ENCODE measurements around the gene CNNM3. TPM values are rescaled to one million over a fixed set of nuclear protein-coding genes. Genes with fewer than 3 reads are reported as not detected.

The CNNM3 gene
- total RNA-seq, 1 donor from 2014 or later: 14.7 TPM

DNA sequence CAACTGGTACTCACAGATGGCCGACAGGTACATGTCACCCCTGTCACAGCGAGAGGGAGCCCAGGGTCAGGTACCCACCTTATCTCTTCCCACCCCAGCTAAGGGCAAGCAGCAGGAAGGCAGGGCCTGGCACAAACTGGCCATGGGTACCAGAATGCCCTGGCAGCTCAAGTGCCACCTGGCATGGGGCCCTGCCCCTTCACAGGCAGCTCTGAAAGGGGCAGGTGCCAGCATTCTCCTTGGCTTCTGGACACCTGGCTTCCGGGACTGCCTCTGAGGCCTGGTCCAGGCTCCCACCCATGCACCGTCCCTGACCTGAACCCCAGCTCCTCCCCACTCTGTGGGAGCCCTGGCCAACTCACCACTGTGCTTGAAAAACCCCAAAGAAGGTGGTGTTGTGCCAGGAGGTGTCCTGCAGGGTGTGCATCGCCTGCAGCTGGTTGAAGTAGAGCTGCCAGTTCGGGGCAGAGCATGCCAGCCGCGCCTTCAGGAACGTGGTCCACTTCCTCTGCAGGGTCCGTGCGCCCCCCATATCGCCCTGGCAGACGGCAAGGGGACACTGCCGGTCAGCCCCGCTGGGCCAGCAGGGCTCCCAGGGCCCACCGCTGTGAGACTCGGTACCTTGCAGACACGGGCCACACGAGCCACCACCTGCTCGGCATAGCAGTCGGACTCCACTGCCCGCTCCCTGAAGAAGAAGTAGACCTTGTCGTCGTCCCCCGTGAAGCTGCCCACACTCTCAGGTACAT lies 48.4 kb downstream of the CNNM3 start:
- TF ChIP-seq, protein P1, sequence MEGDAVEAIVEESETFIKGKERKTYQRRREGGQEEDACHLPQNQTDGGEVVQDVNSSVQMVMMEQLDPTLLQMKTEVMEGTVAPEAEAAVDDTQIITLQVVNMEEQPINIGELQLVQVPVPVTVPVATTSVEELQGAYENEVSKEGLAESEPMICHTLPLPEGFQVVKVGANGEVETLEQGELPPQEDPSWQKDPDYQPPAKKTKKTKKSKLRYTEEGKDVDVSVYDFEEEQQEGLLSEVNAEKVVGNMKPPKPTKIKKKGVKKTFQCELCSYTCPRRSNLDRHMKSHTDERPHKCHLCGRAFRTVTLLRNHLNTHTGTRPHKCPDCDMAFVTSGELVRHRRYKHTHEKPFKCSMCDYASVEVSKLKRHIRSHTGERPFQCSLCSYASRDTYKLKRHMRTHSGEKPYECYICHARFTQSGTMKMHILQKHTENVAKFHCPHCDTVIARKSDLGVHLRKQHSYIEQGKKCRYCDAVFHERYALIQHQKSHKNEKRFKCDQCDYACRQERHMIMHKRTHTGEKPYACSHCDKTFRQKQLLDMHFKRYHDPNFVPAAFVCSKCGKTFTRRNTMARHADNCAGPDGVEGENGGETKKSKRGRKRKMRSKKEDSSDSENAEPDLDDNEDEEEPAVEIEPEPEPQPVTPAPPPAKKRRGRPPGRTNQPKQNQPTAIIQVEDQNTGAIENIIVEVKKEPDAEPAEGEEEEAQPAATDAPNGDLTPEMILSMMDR (IDR thresholded peaks at IDR 0.05; ENCODE audit: unreplicated experiment): no peak
- Mint-ChIP-seq H3K4me3 (ENCODE audit: unreplicated experiment) (no peak overlapping the region), H3K4me1 (ENCODE audit: unreplicated experiment) (peaks cover 52% of the 10 kb centered on the region), H3K27ac (ENCODE audit: unreplicated experiment) (no peak overlapping the region), H3K36me3 (ENCODE audit: low read depth, unreplicated experiment) (peaks cover 39% of the 10 kb centered on the region), H3K9me3 (ENCODE audit: unreplicated experiment) (no peaks in the 10 kb centered on the region), H3K27me3 (ENCODE audit: unreplicated experiment) (peaks cover 16% of the 10 kb centered on the region)
- DNase-seq (ENCODE audit: low spot score): no peak

DNA sequence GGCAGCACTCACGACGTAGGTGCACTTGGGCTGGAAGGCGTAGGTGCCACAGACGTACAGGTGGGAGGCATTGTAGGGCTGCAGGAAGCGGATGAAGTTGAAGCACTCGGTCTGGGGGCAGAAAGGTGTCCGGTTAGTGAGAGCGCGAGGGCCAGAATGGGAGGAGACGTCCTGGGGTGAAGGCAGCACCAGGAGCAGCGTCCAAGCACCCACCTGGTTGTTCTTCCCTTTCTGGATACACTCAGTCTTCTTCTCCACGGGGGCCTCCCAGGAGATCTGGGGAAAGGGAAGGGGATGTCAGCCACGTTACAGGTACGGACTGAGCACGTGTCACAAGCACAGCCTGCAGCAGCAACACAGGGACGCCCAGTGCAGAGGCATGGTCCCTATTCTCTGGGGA lies 49.6 kb downstream of the CNNM3 start:
- H3K4me3 Mint-ChIP-seq (ENCODE audit: unreplicated experiment): peak overlapping the region; percentile 97
- H3K27ac Mint-ChIP-seq (ENCODE audit: unreplicated experiment): peak overlapping the region; percentile 84
- H3K9me3 Mint-ChIP-seq (ENCODE audit: unreplicated experiment): no peaks in the 10 kb centered on the region
- H3K36me3 Mint-ChIP-seq (ENCODE audit: low read depth, unreplicated experiment): peaks cover 38% of the 10 kb centered on the region
- no peak for DNase-seq (ENCODE audit: low spot score)
- peaks cover 17% of the 10 kb centered on the region for H3K27me3 Mint-ChIP-seq (ENCODE audit: unreplicated experiment)
- peaks cover 44% of the 10 kb centered on the region for H3K4me1 Mint-ChIP-seq (ENCODE audit: unreplicated experiment)
- TF ChIP-seq, protein P1 (IDR thresholded peaks at IDR 0.05; ENCODE audit: unreplicated experiment): no peak

DNA sequence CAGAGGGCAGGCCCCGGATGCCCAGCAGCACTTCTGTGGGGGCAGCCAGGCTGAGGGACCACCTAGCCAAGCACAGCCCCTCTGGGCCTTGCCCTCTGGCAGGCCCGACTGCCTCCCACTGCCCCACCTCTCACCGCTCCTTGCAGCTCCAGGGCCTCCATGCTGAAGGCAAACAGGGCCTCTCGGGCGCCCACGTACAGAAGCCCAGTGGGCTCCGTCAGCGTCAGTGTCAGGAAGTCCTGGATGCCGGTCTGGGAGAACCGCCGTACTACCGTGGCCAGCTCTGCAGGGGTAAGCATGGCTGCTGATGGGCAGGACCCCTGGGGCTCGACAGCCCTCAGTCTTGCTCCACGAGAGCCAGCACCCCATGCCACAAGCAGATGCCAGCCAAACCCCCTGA lies 50.1 kb downstream of the CNNM3 start:
- TF ChIP-seq, protein P1 (IDR thresholded peaks at IDR 0.05; ENCODE audit: unreplicated experiment): no peak
- peaks cover 43% of the 10 kb centered on the region for H3K36me3 Mint-ChIP-seq (ENCODE audit: low read depth, unreplicated experiment)
- H3K9me3 Mint-ChIP-seq (ENCODE audit: unreplicated experiment): no peaks in the 10 kb centered on the region
- peak overlapping the region; percentile 97 for H3K4me3 Mint-ChIP-seq (ENCODE audit: unreplicated experiment)
- no peak for DNase-seq (ENCODE audit: low spot score)
- no peak overlapping the region for H3K27ac Mint-ChIP-seq (ENCODE audit: unreplicated experiment)
- peaks cover 49% of the 10 kb centered on the region for H3K4me1 Mint-ChIP-seq (ENCODE audit: unreplicated experiment)
- H3K27me3 Mint-ChIP-seq (ENCODE audit: unreplicated experiment): peaks cover 17% of the 10 kb centered on the region

DNA sequence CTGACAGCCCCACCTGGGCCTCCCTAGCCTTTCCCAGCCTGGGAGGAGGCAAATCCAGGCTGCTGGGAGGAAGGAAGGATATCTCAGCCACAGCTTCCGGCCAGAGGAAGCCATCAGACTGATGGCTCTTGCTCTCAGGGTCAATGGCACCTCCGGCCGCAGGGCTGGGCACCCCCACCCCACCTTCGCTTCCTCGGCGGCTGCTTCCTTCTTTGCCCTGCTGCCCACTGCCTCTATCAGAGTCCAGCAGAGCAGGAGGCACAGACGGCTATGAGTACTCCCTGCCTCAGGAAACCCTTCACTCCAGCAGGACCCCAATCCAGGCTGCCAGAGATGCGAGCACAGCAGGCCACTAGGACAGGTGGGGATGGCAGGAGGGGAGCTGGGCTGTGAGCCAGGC lies 50.5 kb downstream of the CNNM3 start:
- Mint-ChIP-seq H3K4me3 (ENCODE audit: unreplicated experiment) (peak overlapping the region; percentile 97), H3K9me3 (ENCODE audit: unreplicated experiment) (no peaks in the 10 kb centered on the region), H3K27me3 (ENCODE audit: unreplicated experiment) (peaks cover 20% of the 10 kb centered on the region), H3K36me3 (ENCODE audit: low read depth, unreplicated experiment) (peaks cover 46% of the 10 kb centered on the region), H3K27ac (ENCODE audit: unreplicated experiment) (peak overlapping the region; percentile 86), H3K4me1 (ENCODE audit: unreplicated experiment) (peaks cover 50% of the 10 kb centered on the region)
- TF ChIP-seq, protein P1 (IDR thresholded peaks at IDR 0.05; ENCODE audit: unreplicated experiment): no peak
- DNase-seq (ENCODE audit: low spot score): no peak

DNA sequence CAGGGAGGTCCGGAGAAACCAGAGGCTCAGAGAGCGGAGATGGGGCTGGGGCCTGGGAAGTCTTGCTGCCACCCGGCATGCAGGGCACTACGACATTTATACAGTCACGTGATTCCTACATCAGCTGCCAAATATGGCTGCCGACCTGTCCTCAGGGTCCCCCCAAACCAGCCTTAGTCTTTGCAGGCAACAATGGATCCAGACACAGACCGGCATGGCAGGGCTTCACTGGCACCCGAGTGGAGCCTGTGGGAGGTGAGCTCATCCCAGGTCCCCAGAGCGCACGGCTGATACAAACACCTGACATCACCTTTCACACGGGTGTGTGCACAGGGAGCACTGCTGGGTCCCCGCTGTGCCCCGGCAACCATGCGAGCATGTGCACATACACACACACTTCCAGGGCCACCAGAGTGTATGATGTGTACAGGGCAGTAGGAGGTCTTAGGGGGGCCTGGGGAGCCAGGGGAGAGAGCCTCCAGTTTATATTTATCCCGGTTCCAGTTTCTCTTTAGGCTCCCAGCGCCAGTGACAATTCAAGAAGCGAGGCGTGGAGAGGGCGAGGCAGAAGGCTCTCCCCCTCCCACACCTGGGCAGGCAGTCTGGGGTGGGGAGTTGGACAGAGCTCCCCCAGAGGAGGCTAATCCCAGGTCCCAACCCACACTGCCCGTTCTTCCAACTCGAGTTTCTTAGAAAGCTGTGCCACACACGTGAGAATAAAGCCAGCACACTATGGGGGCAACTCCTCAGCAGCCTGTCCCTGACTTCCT lies 51.1 kb downstream of the CNNM3 start:
- TF ChIP-seq, protein P1 (IDR thresholded peaks at IDR 0.05; ENCODE audit: unreplicated experiment): no peak
- Mint-ChIP-seq H3K36me3 (ENCODE audit: low read depth, unreplicated experiment) (peaks cover 44% of the 10 kb centered on the region), H3K4me3 (ENCODE audit: unreplicated experiment) (peak overlapping the region; percentile 97), H3K9me3 (ENCODE audit: unreplicated experiment) (no peaks in the 10 kb centered on the region), H3K27ac (ENCODE audit: unreplicated experiment) (peak overlapping the region; percentile 94), H3K27me3 (ENCODE audit: unreplicated experiment) (peaks cover 23% of the 10 kb centered on the region), H3K4me1 (ENCODE audit: unreplicated experiment) (peaks cover 47% of the 10 kb centered on the region)
- no peak for DNase-seq (ENCODE audit: low spot score)

All from endothelial cell (in vitro differentiated cells).